ENCODE measurements around the gene RBMS1. TPM values are rescaled to one million over a fixed set of nuclear protein-coding genes. Genes with fewer than 3 reads are reported as not detected.
A peak's percentile ranks its signal among the peaks of the same experiment; 100 is the strongest.

RBMS1 gene, protein sequence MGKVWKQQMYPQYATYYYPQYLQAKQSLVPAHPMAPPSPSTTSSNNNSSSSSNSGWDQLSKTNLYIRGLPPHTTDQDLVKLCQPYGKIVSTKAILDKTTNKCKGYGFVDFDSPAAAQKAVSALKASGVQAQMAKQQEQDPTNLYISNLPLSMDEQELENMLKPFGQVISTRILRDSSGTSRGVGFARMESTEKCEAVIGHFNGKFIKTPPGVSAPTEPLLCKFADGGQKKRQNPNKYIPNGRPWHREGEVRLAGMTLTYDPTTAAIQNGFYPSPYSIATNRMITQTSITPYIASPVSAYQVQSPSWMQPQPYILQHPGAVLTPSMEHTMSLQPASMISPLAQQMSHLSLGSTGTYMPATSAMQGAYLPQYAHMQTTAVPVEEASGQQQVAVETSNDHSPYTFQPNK
- polyA plus RNA-seq (ENCODE audit: insufficient read length in 3 of 3), result 100 to 1,000 TPM; 129 to 146 (median 130) TPM

- peak in 2 of 3 donors; percentile 58 to 65 for DNase-seq (ENCODE audit: low read depth in 3 of 3, low spot score in 2 of 3)
Observed at GRCh38 chr2:160493227-160494028, at the start of gene RBMS1. Gene RBMS1, minus strand, starts transcription at chr2:160493807. Its CDS starts 444 bp downstream, at chr2:160493363.

- DNase-seq (ENCODE audit: low read depth in 3 of 3, low spot score in 2 of 3), result no peak
Observed at GRCh38 chr2:160541745-160542144, 48.1 kb upstream of the RBMS1 start.

DNA sequence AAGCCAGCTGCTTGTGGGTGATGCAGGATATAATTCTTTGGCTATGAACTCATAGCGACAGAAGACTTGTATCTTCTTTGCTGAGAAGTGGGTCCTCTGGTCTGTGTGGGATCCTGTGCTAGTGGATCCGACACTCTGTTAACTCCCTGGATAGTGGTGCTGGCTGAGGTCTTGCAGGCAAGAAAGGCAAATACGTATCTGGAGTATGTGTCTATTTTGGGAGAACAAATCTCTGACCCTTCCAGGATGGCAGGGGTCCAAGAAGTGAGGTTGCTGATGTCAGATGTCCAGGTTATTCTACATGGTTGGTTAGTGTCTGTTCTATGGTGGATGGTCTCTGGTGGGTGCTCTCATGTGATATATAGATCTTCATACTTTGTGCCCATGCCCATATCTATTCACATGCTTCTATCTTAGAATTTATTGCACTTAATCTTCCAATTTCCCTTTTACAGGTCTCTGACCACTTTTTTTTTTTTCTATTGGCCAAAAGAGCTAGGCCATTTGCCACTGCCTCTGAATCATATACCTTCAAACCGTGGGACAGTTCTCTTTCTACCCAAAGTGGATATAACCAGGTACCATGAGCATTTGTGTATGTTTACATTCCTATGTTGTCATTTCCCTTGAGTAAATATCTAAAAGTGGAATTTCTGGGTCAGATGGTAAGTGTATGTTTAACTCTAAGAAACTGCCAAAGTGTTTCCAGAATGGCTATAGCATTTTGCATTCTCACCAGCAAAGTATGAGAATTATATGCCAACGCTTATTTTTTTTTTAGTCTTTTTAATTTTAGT is 45.1 kb upstream of the RBMS1 start:
- DNase-seq (ENCODE audit: low read depth in 3 of 3, low spot score in 2 of 3), result no peak

DNA sequence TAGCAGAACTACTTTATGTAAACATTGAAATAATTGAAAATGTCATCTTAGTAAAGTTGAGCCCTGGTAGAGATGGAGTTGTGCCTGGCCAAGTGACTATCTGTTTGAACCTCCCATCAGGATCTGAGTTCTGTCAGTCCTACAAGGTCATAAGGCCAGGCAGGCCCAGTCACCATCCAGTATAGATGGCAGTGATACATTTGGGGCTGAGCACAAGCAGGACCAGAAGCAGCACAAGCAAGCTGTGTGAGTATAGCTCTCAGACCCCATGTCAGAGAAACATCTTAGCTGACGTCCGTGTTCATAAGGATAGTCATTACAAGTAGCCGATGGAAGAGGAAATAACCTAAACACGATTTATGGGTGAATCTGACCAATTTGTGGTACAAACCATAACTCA is 44.5 kb upstream of the RBMS1 start:
- no peak for DNase-seq (ENCODE audit: low read depth in 3 of 3, low spot score in 2 of 3)

- DNase-seq (ENCODE audit: low read depth in 3 of 3, low spot score in 2 of 3), result no peak
Observed at GRCh38 chr2:160534996-160535395, 41.4 kb upstream of the RBMS1 start.

GRCh38 chr2:160534249-160534648 is 40.6 kb upstream of the RBMS1 start:
- no peak for DNase-seq (ENCODE audit: low read depth in 3 of 3, low spot score in 2 of 3)

DNA sequence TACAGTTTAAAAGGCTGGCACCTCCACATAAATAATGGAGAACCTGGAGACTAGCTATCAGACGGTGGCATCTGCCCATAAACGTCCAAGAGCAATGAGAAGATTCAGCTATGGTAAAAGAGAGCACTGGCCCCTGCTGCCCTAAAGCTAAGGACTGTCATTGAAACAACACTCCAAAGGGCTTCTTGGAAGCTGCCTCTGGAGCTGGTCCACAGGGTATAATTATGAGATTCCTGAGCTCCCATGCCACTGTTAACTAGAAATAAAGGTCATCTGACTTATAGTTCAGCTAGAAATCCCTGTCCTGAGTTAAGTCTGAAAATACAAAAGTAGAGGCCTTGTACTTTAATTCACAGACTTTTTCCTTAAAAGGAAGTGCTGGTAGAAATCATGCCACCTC is 39.9 kb upstream of the RBMS1 start:
- DNase-seq (ENCODE audit: low read depth in 3 of 3, low spot score in 2 of 3), result no peak

- no peak for DNase-seq (ENCODE audit: low read depth in 3 of 3, low spot score in 2 of 3)
Observed at GRCh38 chr2:160532388-160532787, 38.8 kb upstream of the RBMS1 start.

DNA sequence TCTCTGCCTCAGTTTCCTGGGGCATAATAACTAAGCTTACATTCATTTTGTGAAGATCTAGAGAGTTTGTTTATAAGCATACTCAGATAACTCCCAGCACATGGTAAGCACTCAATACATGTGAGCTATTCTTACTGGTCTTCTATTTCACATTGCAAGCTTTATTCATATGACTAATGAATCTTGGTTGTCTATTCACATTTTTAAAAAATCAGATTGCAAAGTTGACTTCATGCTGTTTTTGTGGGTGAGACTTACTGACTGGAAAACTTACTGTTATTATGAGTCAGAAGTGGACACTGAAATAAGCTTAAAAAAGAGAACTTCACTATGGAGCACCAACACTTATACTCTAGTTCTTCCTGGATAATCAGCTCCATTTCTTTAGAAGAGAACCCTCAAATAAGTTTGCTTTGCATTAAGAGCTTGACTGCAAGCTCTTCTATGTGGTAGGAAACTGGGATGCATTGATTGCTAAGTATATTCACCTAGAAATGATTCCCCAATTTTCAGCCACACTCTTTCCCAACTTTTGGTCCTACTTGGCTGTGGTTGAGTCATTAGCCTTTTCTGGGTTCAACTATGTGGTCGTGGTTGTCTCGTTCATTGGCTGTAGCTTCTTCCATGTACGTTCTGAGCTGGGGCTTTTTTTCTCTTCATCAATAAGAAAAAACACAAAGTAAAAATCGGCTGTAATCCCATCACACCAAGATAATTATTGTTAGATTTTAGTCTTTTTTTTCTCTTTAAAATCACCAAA is 29.5 kb upstream of the RBMS1 start:
- no peak for DNase-seq (ENCODE audit: low read depth in 3 of 3, low spot score in 2 of 3)

DNA sequence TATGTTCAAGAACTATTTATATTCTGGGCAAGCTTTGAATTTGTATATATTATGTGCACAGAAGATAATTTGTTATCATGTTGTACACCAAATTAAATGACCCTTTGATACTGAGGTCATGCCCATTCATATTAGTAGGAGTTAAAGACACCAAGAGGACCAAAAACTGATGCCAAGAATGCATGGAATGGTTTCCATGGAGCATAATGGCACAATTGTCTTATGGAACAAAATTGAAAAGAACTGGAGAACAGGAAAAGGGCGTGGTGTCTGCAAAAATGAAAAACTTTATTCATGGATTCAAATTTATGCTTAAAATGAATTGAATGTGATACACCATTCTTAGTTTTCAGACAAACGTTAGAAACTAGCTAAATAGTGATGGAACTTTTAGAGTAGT is 24.1 kb upstream of the RBMS1 start:
- DNase-seq (ENCODE audit: low read depth in 3 of 3, low spot score in 2 of 3), result no peak

DNA sequence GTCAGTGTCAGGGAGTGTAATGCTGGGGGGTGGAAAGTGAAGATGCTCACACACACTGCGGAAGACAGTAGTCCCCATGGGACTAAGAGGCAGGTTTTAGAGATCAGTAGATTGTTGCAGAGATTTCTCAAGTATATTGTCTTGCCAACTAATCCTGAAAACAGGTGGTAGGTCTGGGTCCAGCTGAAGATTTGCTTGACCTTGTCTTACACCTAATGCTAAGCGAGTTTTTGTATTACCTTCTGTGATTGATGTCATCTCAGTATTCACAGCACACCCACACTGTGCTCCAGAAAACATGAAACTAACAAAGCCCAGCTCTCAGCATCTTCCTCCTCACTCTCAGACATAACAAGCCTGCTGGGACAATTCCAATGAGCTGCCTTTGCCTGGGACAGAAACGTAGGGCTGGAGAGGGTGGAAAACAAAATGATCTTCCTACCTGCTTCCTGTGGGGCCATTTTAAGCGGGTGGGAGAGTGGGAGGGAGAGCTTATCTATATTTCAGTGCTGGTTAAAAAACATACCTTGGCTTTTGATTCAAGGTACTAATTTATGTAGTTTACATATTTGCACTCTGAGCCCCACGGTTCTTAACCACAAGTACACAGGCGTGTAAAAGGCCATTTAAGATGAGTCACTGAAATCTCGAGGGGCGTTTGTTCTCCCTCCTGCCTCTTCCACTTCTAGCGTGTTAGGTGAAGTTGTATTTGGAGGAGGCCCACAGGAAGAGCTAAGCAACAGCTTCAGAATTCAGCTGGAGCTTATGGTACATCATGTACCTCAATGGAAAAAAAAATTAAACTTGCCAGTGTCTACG is 23.1 kb upstream of the RBMS1 start:
- no peak for DNase-seq (ENCODE audit: low read depth in 3 of 3, low spot score in 2 of 3)

GRCh38 chr2:160515120-160515519 is 21.5 kb upstream of the RBMS1 start:
- no peak for DNase-seq (ENCODE audit: low read depth in 3 of 3, low spot score in 2 of 3)

DNA sequence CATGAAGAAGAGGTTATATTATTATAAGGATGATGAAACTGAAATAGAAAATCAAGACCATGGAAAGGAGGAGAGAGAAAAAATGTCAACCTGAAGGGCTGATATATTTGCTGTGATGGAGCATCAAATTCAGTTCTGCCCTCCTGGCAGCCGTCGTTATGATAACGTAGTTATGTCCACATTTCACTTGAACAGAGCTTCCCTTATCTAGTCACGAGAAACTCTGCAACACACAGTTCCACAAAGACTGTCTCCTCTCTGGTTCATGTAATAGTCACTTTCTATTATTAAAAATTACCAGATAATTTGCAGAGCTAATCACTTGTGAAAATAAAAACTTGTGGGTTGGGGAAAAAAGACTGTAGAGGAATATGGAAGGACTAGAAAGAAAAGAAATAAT is 19.5 kb upstream of the RBMS1 start:
- DNase-seq (ENCODE audit: low read depth in 3 of 3, low spot score in 2 of 3), result no peak

DNA sequence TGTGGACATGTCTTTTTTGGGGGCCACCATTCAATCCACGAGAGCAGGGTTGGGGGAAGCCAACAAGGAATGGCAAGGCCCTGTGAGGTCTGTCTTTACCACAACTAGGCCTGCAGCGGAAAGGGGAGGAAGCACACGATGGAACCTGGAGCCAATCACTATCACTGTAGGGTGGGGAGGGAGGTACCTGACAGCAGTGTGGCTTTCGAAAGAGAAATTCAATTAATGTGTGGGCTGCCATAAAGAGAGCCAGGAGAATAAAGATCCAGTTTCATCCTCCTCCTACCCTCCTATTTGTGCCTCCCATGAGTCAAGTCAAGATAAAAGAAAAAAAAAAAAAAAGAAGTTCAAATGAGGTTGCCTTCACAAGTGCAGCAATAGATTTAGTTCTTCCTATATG is 18.9 kb upstream of the RBMS1 start:
- DNase-seq (ENCODE audit: low read depth in 3 of 3, low spot score in 2 of 3), result no peak

DNA sequence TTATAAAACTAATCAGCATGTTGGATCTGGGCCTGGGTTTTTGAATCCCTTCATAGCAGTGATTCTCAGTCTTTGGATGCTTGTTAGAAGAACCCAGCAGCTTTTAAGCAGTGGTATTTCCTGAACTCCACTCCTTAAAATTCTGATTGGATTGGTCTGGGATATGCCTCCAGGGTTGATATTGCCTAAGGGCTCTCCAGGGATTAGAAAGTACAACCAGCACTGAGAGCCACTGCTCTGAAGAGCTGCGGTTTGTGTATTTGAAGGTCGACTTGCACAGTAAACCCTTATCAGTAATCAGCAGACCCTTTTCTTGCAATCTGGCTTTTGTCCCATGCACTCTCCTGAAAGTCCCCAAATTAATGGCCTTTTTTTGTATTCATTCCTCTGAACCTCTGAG is 17.0 kb upstream of the RBMS1 start:
- no peak for DNase-seq (ENCODE audit: low read depth in 3 of 3, low spot score in 2 of 3)

DNA sequence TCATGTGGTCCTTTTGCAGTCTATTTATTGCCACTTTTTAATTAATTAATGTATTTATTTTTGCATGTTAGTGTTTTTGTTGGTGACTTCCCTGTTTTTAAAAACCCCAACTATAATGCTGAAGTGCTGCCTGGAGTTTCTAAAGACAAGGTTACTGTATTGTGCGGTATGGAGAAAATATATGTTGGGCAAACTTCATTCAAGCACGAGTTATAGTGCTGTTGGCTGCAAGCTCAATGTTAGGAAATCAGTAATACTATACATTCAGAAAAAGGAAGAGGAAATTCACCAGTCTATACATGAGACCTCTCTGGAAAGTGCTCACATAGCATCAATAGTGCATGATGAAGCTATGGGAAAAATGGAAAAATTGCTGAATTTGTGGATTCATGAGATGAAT is 15.4 kb upstream of the RBMS1 start:
- DNase-seq (ENCODE audit: low read depth in 3 of 3, low spot score in 2 of 3), result no peak

DNA sequence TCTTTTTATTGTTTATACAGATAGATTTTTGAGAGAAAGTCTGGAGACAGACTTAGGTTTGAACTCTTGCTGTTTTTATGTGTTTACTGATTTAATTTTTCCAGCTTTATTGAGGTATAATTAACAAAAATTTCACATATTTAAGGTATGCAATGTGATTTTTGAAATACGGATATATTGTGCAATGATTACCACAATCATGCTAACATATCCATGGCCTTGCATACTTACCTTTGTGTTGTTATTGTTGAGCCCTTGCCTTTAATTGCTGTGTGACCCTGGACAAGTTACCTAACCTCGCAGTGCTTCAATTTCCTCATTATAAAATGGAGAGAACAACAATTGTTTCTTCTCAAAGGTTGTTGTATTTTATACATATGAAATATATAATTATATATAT is 13.9 kb upstream of the RBMS1 start:
- no peak for DNase-seq (ENCODE audit: low read depth in 3 of 3, low spot score in 2 of 3)

GRCh38 chr2:160507046-160507407 is 13.4 kb upstream of the RBMS1 start:
- no peak for DNase-seq (ENCODE audit: low read depth in 3 of 3, low spot score in 2 of 3)

DNA sequence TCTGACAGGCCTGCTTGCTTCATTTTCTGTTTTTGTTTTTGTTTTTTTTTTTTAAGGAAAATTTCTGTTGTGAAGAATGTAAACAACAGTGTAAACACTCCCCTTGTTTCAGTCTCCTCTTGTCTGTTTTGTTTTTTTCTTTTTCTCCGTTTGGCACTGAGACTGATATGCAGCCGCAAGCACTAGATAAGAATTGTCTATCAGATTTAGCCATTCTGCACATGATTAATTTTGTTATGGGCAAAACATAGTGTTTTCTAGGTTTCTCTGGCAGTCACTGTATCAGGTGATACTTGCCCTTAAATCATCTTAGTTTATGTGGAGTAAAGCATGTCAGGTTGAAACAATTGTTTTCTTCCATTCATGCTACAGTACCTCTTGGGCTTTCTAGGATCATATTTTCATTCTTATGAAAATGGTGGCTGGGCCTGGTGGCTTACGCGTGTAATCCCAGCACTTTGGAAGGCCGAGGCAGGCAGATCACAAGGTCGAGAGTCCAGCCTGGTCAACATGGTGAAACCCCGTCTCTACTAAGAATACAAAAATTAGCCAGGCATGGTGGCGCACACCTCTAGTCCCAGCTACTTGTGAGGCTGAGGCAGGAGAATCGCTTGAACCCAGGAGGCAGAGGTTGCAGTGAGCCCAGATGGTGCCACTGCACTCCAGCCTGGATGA is 12.9 kb upstream of the RBMS1 start:
- no peak for DNase-seq (ENCODE audit: low read depth in 3 of 3, low spot score in 2 of 3)
